Neural cell (in vitro differentiated cells): ENCODE measurements around the gene ADRA2B. TPM values are rescaled to one million over a fixed set of nuclear protein-coding genes. Genes with fewer than 3 reads are reported as not detected.

Experiments used
- H2AFZ ChIP-seq: fragments of 200-600, 300-800 bp; sonication (generic), shearing (Covaris generic); 2 replicates; pipeline ENCODE4 v1.6.0; 2014; ENCODE audit warnings: low read depth, mild to moderate bottlenecking, antibody characterized with exemption, low read length, moderate library complexity
- H3F3A ChIP-seq: fragments of 200-600 bp; shearing (Covaris generic); 2 replicates; pipeline ENCODE4 v1.6.1; 2016; ENCODE audit warnings: mild to moderate bottlenecking, moderate library complexity, mixed read lengths, antibody characterized with exemption, low read length; ENCODE audit not compliant: insufficient read depth, poor library complexity, severe bottlenecking
- H3K27ac ChIP-seq: fragments of 200-600, 300-800 bp; sonication (generic), shearing (Covaris generic); 2 replicates; pipeline ENCODE4 v1.5.1; 2014; ENCODE audit warnings: mild to moderate bottlenecking, low read length, moderate library complexity
- H3K27me3 ChIP-seq: fragments of 300-800, 200-600 bp; sonication (generic), shearing (Covaris generic); 2 replicates; pipeline ENCODE4 v1.6.0; 2014; ENCODE audit warnings: mild to moderate bottlenecking, low read depth, low read length, moderate library complexity; ENCODE audit not compliant: insufficient read depth
- H3K36me3 ChIP-seq: fragments of 300-800, 200-600 bp; sonication (generic), shearing (Covaris generic); 2 replicates; pipeline ENCODE4 v1.5.1; 2014; ENCODE audit warnings: mild to moderate bottlenecking, antibody characterized with exemption, low read length, moderate library complexity; ENCODE audit not compliant: insufficient read depth
- H3K4me2 ChIP-seq: fragments of 300-800, 200-600 bp; sonication (generic), shearing (Covaris generic); 2 replicates; pipeline ENCODE4 v1.6.0; 2014; ENCODE audit warnings: mild to moderate bottlenecking, low read length
- H3K4me3 ChIP-seq: fragments of 300-800, 200-600 bp; sonication (generic), shearing (Covaris generic); 2 replicates; pipeline ENCODE4 v1.5.1; 2014; ENCODE audit warnings: mild to moderate bottlenecking, low read length, moderate library complexity
- H3K79me2 ChIP-seq: fragments of 200-600 bp; shearing (Covaris generic); replicated peaks from 2 replicates; pipeline ENCODE4 v1.6.0; 2014; ENCODE audit warnings: mild to moderate bottlenecking, low read length, moderate library complexity; ENCODE audit not compliant: insufficient read depth
- H3K9ac ChIP-seq: fragments of 300-800, 200-600 bp; sonication (generic), shearing (Covaris generic); 2 replicates; pipeline ENCODE4 v1.6.1; 2016; ENCODE audit warnings: mild to moderate bottlenecking, low read length, mixed read lengths
- H3K9me2 ChIP-seq: fragments of 200-600 bp; shearing (Covaris generic); 2 replicates; pipeline ENCODE4 v1.6.1; 2016; ENCODE audit warnings: mild to moderate bottlenecking, low read length, mixed read lengths; ENCODE audit not compliant: insufficient read depth
- H3K9me3 ChIP-seq: fragments of 200-600, 300-800 bp; sonication (generic), shearing (Covaris generic); 2 replicates; pipeline ENCODE4 v1.6.1; 2016; ENCODE audit warnings: mild to moderate bottlenecking, mixed run types, low read length, moderate library complexity, mixed read lengths
- H4K20me1 ChIP-seq: fragments of 200-600 bp; shearing (Covaris generic); 2 replicates; pipeline ENCODE4 v1.6.1; 2016; ENCODE audit warnings: mild to moderate bottlenecking, mixed run types; ENCODE audit not compliant: insufficient read depth
- CTCF ChIP-seq: fragments of 450-650 bp; IDR thresholded peaks from 2 replicates; pipeline ENCODE4 v1.5.1; 2014; ENCODE audit warnings: antibody characterized with exemption, mild to moderate bottlenecking, moderate library complexity; ENCODE audit not compliant: poor library complexity, severe bottlenecking
- EP300 ChIP-seq: fragments of 450-650 bp; conservative IDR thresholded peaks from 2 replicates; pipeline ENCODE4 v1.6.1; 2014; ENCODE audit warnings: antibody characterized with exemption, mild to moderate bottlenecking, moderate library complexity; ENCODE audit not compliant: poor library complexity, severe bottlenecking
- EZH2 ChIP-seq: fragments of 200-600, 300-800 bp; shearing (Covaris generic), sonication (generic); IDR thresholded peaks from 2 replicates; pipeline ENCODE4 v1.6.1; 2014; ENCODE audit warnings: antibody characterized with exemption, low read length, borderline replicate concordance, mild to moderate bottlenecking; ENCODE audit not compliant: insufficient read depth, poor library complexity, severe bottlenecking
- MXI1 ChIP-seq: fragments of 450-650 bp; conservative IDR thresholded peaks from 2 replicates; pipeline ENCODE4 v1.6.1; 2014; ENCODE audit warnings: antibody characterized with exemption, mild to moderate bottlenecking; ENCODE audit not compliant: poor library complexity, severe bottlenecking
- POLR2AphosphoS5 ChIP-seq: IDR thresholded peaks from 2 replicates; pipeline ENCODE4 v1.6.1; 2012
- RAD21 ChIP-seq: fragments of 450-650 bp; conservative IDR thresholded peaks from 2 replicates; pipeline ENCODE4 v1.6.1; 2014; ENCODE audit warnings: antibody characterized with exemption, mild to moderate bottlenecking, moderate library complexity
- REST ChIP-seq: IDR thresholded peaks from 2 replicates; pipeline ENCODE4 v1.6.1; 2012; ENCODE audit warnings: borderline replicate concordance
- SMC3 ChIP-seq: fragments of 450-650 bp; conservative IDR thresholded peaks from 2 replicates; pipeline ENCODE4 v1.6.1; 2014; ENCODE audit warnings: antibody characterized with exemption, mild to moderate bottlenecking, moderate library complexity; ENCODE audit not compliant: poor library complexity
- TAF1 ChIP-seq: IDR thresholded peaks from 2 replicates; pipeline ENCODE4 v1.6.1; 2012; ENCODE audit warnings: low read depth
- polyA plus RNA-seq: library from polyadenylated mRNA; depleted of rRNA; stranded (reverse); fragments of >200 nt; gene quantifications from 2 replicates; pipeline ENCODE4 v1.2.3, GENCODE V29; 2014

The ADRA2B gene
- polyA plus RNA-seq, 1 donor from 2014 or later: not detected

- H3K4me2 ChIP-seq: no peak overlapping the region
- TF ChIP-seq EP300 (no peak), POLR2AphosphoS5 (no peak), RAD21 (no peak), SMC3 (no peak), EZH2 (no peak), TAF1 (no peak), MXI1 (no peak), CTCF (no peak), REST (no peak)
- no peaks in the 10 kb centered on the region for H3K79me2 ChIP-seq
- no peak overlapping the region for H3K9ac ChIP-seq
- H3F3A ChIP-seq: no peaks in the 10 kb centered on the region
- H3K27me3 ChIP-seq: peaks cover 25% of the 10 kb centered on the region
- H3K9me2 ChIP-seq: no peaks in the 10 kb centered on the region
- H3K4me3 ChIP-seq: no peak overlapping the region
- H4K20me1 ChIP-seq: no peaks in the 10 kb centered on the region
- H2AFZ ChIP-seq: no peak overlapping the region
- peaks cover 9% of the 10 kb centered on the region for H3K9me3 ChIP-seq
- H3K36me3 ChIP-seq: no peaks in the 10 kb centered on the region
- no peak overlapping the region for H3K27ac ChIP-seq
These were observed 1.6 kb upstream of the ADRA2B start for GRCh38 chr2:96117701-96118588.

GRCh38 chr2:96116879-96117533, 635 bp upstream of the ADRA2B start:
- no peaks in the 10 kb centered on the region for H3K79me2 ChIP-seq

More at GRCh38 chr2:96116879-96117533, 635 bp upstream of the ADRA2B start:
- Histone ChIP-seq H3K9me3 (peaks cover 9% of the 10 kb centered on the region), H3K27me3 (peaks cover 25% of the 10 kb centered on the region), H3K4me2 (no peak overlapping the region), H3K9me2 (no peaks in the 10 kb centered on the region), H3K4me3 (peak overlapping the region; percentile 60), H3K27ac (no peak overlapping the region), H3K36me3 (no peaks in the 10 kb centered on the region), H3F3A (no peaks in the 10 kb centered on the region), H4K20me1 (no peaks in the 10 kb centered on the region), H2AFZ (no peak overlapping the region), H3K9ac (peak overlapping the region; percentile 42)
- peak; percentile 43 for TF ChIP-seq MXI1
- no peak for TF ChIP-seq POLR2AphosphoS5
- TF ChIP-seq SMC3: peak; percentile 85
- peak; percentile 94 for TF ChIP-seq CTCF
- peak; percentile 78 for TF ChIP-seq RAD21
